HG03354 (cell line): ENCODE measurements around the gene CX3CL1.
"Not testable (repeated sequence)": the region's sequence is repeated elsewhere in the genome, so short reads cannot be mapped to it uniquely, and the experiment has no call there.

Source experiments
- ATAC-seq: cut with Tn5 transposase; IDR thresholded peaks from one replicate; pipeline ENCODE4 v1.9.1; 2021; ENCODE audit warnings: mild to moderate bottlenecking; ENCODE audit not compliant: unreplicated experiment, poor library complexity, severe bottlenecking

CX3CL1 gene

DNA sequence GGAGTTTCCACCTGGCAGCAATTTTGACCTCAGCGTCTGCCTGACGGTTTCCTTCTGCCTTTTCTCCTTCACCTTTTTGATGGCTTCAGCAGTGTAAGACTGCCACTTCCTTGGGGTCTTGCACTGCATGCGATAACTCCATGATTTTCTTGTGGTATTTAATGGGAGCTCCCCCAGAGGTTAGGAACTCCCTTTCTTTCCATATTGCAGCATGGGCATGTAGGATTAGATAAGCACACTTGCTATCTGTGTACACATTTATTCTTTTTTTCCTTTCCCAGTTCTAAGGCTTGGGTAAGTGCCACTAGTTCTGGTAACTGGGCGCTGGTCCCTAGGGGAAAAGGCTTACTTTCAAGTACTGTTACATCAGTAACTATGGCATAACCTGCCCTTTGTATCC is 25.2 kb downstream of the CX3CL1 start:
- ATAC-seq = not testable (repeated sequence)

DNA sequence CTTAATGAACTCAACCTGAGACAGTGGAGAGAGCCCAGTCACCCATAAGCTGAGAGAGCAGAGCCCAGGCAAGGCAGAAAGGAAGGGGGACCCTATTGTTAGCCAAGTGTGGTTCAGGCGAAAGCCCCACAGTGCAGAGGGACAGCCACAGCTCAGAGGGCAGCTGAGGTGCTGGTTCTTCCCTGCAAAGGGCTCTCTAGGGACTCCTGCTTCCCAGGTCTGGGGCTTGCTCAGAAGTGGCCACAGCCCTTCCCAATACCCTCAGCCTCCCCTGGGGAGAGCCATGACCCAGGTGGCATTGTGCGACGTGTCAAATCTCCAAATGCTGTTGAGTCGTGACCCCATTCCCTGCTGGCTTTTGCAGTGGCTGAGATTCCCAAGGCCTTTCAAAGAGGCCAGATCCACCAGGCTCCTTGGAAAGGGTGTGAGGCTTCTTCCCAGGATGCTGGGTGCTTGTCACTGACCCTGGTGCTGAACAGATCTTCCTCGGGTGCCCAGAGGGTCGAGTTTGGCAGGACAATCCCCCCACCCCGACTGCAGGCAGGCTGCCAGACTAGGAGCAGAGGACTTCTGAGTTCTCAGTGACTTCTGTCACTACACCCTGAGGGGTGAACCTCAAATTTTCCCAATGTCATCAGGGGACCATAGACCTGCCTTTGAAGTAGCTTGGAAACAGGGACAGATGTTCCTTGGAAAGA is 29.8 kb downstream of the CX3CL1 start:
- ATAC-seq = no peak

DNA sequence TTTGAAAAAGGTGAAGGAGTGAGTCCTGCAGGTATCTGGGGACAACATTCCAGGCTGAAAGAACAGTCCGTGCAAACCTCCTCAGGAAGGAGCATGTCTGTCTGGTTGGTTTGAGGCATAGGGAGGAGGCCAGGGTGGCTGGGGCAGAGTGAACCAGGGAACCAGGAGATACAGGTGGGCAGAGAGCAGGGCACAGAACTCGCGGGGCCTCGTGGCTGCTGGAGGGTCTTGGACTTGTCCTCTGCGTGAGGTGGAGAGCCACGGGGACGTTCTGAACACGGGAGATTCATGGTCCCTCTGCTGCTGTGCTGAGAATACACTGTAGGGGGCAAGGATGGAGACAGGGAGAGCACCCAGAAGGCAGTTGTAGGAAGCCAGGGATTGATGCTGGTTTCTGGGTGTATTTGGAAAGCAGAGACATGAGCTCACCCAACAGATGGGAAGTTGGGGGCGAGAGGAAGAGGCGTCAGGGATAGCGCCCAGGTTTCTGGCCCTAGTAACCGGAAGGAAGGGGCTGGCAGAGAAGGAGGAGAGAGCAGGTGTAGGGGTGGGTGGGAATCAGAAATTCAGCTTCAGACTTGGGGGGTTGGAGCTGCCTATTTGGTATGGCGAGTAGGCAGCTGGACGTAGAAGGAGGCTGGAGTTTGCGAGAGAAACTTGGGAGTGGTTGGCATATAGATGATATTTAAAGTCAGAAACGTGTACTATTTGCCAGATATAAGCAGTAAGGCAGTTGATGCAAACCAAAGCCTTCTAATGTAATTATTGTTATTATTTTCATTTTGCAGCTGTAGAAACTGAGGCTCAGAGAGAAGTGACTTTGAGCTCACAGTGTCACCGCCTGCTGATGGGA is 31.9 kb downstream of the CX3CL1 start, which contains the start of gene CCL17:
TSS of gene CCL17 (plus strand) at position 803 of the 853 bp plus-strand sequence. CDS start 9,166 bp downstream, outside the sequence.
- no peak for ATAC-seq

DNA sequence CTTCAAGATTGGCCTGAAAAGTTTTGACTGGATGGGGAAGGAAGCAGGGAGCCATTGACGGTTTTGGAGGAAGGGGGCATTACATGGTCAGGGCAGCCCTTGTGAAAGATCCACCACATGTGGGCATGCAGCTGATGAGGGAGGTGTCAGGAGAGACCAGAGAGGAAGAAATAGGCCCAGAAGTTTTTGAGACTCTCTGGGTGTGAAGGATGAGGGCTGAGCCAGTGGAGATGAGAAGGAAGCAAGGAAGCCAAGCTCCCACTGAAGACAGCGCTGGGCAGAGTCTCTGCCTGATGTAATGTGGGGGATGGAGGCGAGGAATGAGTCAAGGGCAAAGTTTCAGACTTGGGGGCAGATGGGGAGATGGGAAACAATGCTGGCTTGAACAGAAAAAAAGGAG is 32.8 kb downstream of the CX3CL1 start:
- ATAC-seq = no peak

DNA sequence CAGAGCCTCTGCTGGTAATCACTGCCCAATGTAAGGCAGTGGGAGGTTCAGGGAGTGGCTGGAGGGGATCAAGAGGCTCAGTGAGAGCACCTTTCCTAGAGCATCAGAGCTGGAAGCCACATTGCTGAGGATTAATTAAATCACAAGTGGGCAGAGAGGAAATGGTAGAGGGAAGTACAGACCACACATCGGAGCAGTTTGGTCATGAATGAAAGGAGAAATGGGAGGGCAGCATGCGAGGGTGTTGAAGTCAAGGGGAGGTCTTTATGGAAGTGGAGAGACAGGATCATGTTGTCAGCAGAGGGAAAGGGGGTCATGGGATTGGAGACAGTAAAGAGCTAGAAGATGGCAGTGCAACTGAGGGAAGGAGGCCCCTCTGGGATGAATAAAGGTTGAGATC is 34.6 kb downstream of the CX3CL1 start:
- no peak for ATAC-seq

DNA sequence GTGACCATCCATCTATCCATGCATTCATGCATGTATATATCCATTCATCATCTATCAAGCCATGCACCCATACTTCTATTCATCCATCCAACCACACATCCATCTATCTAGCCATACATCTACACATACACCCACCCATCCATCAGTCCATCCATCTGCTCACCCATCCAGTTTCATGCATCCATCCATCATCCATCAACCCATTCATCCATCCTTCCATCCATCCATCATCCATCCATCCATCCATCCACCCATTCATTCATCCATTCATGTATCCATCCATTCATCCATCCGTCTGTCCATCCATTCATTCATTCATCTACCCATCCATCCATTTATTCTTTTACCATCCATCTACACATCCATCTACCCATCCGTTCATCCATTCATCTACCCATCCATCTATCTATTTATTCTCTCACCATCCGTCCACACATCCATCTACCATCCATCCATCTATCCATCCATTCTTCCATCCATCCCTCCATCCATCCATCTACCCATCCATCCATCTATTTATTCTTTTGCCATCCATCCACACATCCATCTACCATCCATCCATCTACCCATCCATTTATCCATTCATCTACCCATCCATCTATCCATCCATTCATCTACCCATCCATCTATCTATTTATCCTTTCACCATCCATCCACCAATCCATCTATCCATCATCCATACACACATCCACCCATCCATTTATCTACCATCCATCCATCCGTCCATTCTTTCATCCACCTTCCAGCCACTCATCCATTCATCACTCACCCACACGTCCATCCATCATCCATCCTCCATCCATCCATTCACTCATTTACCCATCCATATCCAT is 35.4 kb downstream of the CX3CL1 start:
- ATAC-seq = no peak

DNA sequence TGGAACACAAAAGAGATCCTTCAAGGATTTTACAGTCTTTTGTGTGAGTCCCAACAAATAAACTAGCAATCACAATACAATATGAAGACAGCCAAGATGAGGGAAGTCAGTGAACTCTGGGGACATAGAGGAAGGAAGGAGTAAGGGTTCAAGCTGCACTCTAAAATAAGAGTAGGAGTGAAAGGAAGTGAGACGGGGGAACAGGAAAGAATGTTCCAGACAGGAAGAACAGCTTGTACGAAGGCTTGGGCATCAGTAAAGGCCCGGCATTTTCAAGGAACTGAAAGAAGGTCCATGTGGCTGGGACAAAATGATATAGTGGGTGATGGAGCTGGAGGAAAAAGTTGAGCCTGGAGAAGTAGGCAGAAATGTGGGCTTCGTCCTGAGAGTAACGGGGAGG is 36.8 kb downstream of the CX3CL1 start:
- no peak for ATAC-seq

DNA sequence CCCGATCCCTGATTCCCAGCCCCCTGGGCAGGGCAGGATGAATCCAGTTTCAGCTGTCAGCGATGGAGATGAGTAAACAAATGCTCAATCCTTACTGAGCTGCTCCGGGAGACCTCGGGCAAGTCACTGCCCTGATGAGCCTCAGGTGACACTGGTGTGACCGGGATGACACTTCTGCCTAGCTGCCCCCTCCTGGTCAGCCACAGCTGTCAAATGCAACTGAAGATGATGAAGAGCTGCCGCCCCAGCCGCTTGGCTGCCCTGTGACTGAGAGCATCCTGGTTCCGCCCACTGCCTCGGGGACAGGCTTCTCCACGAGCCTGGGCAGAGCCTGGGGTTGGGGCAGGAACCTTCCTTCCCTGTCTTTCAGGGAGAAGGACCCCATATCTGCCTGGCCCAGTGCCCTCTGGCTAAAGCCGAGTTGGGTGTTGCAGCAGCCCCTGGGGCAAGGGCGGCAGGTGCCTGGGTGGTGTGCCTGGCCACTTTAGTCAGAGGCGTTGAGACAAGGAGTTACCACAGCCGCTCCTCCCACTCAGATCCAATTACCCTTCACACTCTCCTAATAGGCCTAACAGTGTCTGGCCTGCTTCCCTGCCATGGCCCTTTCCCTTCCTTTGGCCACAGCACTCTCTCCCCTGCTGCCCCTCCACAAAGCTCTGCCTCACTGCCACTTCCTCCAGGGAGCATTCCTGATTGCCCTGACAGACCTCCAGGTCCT is 37.7 kb downstream of the CX3CL1 start:
- no peak for ATAC-seq

DNA sequence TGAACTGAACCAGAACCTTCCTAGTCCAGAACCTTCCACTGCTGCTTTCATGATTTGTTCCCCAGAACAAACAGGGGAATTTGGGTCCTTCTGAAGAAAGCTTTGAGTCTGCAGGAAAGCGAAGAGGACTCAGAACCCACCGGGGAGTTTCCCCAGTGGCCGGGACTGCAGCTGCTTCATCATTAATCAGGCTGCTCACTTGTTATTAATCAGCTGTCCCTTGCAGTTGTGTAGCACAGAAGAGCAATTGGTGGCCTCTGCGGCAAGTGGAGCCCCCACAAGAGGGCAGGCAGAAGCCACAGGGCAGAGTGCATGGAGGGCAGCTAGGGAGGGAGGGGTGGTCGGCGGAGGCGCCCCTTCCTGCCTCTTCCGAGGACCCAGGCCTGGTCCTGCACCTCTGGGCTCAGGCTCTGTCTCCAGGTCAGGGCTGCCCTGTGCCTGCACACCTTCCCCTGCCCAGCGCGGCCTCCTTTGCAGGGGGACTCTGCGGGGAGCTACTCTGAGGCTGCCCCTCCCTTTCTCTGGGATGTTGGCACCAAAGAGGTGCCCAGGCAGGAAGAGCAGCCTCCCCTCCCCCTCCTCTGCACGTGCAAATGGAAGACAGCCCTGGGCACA is 39.2 kb downstream of the CX3CL1 start:
- no peak for ATAC-seq

DNA sequence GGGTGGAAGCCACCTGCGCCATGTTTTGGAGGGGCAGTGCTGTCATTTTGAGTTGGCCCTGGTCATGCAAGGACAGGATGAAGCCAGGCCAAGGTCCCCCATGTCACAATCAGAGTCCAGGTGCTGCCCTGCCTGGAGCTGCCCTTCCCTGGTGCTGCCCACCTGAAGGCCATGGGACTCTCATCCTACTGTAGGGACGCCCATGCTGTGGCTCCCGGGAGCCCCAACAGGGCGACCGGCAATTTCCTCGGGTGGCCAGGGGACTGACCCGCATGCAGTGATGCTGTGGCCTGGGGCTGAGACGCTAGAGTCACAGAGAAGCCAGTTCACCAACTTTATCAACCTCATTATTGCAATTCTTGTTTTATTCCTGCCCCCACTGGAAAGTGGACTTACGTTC is 40.3 kb downstream of the CX3CL1 start:
- no peak for ATAC-seq

DNA sequence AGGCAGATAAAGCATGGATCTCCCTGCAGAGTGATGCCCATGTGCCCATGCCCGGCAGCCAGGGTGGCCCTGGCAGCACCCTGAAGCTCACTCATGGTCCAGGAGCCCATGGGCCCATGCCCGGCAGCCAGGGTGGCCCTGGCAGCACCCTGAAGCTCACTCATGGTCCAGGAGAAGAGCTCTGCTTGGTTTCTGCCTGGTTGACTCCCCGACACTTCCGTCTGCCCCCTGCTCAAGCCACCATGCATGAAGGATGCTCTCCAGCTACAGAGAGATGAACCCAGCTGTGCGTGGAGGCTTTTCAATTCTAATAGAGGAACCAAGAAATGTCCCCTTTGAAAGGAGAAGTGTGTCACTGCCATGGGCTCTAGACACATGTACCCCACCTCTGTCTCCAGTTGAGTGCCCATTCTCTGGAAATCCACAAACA is 41.0 kb downstream of the CX3CL1 start:
- ATAC-seq = peak; percentile 86

DNA sequence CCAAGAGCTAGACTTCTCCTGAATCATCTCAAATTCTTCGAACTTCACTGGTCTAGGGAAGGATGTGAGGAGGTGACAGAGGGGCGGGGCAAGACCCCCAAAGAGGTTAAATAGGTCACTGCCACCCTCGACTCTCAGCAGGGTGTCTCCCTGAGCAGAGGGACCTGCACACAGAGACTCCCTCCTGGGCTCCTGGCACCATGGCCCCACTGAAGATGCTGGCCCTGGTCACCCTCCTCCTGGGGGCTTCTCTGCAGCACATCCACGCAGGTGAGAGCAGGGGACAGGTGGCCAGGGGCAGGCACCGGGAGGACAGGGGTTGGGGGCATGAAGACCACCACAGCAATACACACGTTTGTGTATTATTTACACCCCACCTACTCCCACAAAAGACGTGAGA is 41.4 kb downstream of the CX3CL1 start:
- ATAC-seq = peak; percentile 8

DNA sequence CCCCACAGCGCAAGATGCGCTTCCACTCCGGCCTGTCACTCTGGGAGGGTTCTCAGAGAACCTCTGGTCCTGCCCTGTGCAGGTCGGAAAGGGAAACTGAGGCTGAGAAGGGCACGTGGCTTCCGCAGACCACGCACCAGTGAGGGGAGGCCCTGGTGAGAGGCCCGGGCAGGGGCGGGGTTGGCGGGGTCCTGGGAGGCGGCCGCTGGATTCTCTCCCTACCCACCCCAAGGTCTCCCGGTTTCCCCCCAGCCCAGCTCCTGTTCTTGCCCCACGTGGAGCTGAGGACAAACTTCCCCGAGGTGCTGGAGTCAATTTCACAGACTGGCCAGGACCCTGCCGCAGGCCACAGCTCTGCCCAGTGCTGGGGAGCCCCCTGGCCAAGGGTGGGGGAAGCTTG is 43.8 kb downstream of the CX3CL1 start:
- ATAC-seq = no peak

DNA sequence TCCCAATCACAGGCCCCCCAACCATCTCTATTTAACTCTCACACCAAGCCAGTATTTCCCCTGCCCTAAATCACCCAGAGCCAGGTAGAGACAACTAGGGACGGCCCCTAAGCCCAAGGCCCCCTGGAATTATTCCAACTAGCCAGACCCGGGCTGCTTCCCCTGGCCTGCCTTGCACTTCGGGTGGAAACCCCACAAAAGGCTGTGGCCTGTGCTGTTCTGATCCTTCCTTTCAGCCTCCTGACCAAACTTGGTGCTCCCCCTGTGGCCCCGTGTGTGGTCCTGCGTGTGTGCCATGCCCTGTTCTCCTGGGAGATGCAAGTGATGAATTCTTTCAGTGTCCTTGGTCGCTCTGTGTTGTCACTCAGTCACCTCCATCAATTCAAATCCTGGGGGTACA is 47.2 kb downstream of the CX3CL1 start:
- ATAC-seq = no peak

DNA sequence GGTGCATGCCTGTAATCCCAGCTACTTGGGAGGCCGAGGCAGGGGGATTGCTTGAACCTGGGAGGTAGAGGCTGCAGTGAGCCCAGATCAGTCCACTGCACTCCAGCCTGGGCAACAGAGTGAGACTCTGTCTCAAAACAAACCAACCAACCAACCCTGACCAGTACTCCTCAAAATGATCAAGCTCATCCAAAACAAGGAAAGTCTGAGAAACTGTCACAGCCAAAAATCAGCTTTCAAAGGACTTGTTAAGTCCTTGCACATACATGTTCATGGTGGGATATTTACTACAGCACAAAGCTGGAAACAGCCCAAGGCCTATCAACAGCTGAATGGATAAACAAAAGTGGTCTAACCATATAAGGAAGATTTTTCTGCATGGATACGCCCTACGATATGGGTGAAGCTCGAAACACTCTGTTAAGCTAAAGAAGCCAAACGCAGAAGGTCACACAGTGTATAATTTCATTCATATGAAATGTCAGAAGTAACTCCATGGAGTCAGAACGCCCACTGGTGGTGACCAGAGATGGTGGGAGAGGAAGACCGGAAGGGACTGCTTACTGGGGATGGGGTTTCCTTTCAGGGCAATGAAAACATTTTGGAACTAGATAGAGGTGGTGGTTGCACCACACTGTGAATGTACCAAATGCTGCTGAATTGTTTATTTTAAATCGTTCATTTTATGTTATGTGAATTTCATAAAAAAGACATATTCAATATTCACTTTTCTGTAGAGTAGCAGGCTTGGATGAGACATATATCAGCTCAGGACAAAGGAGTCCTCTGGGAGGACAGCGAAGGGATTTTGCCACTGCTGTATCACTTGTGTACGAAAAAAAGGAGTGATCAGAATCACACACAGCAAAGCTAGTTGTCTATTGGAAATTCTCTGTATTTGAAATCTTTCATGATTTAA is 50.0 kb downstream of the CX3CL1 start:
- no peak for ATAC-seq

DNA sequence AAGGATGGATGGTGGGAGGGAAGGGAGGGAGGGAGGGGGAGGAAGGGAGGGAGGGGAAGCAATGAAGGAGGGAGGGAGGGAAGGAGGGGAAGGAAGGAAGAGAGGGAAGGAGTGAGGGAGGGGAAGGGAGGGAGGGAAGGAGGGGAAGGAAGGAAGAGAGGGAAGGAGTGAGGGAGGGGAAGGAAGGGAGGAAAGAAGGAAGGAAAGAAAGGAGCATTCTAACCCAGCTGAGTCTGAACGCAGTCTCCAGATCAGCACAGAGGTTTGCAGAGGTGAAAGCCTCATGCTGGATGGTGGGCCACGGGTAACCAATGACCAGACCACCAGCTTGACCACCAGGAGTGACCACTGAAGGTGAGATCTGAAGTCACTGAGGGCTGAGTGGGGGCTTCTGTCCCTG is 50.9 kb downstream of the CX3CL1 start:
- ATAC-seq = no peak

DNA sequence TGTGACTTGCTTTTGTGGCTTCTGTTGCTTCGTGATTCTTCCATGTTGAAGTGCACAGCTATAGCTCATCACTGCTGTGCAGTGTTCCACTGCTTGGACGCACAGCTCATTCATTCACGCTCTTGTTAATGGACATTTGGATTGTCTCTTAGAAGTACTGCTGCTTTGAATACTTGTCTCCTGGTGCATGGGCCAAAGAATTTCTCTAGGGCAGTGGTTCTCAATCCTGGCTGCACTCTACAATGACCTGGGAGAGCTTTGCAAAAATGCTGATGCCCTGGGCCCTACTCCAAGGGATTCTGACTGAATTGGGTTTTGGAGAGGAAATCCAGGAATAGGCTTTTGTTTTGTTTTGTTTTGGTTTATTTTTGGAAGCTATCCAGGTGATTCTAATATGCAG is 52.3 kb downstream of the CX3CL1 start:
- no peak for ATAC-seq

DNA sequence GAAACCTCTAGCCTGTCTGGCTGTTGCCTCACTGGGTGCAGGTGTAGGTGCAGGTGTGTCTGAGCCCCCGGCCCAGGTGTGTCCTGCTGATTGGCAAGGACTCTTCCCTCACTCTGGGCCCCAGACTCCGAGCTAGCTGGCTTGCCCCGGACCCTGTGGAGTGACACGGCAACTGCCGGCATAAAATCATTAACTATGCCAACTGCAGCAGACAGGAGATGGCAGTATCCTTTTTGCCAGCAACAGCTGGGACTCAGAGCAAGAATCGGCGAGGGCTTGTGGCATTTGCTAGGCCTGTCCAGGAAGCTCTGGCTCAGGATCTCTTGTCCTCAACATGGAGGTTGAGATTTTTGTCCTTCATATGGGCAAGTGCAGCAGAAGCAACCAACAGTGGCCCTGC is 54.1 kb downstream of the CX3CL1 start:
- no peak for ATAC-seq
